ENCODE measurements around the gene DCTN1.

The DCTN1 gene

GRCh38 chr2:74316627-74317295 is 63.4 kb downstream of the DCTN1 start:
- no peak for DNase-seq

- DNase-seq, result no peak
Measured at GRCh38 chr2:74314107-74314506, 66.0 kb downstream of the DCTN1 start.

- no peak for DNase-seq
Measured at GRCh38 chr2:74313497-74313896, 66.6 kb downstream of the DCTN1 start.

- no peak for DNase-seq
Measured at GRCh38 chr2:74312913-74313312, 67.2 kb downstream of the DCTN1 start.

All from activated naive CD4-positive, alpha-beta T cell treated with anti-CD3 and anti-CD28 coated beads, Interleukin-2, amount 50 U/mL, for 16 hours (primary cell).